Measurements from ENCODE around the gene TOP3A.

TOP3A gene

GRCh38 chr17:18259621-18260331 is 55.0 kb downstream of the TOP3A start:
- TF ChIP-seq, protein P1, sequence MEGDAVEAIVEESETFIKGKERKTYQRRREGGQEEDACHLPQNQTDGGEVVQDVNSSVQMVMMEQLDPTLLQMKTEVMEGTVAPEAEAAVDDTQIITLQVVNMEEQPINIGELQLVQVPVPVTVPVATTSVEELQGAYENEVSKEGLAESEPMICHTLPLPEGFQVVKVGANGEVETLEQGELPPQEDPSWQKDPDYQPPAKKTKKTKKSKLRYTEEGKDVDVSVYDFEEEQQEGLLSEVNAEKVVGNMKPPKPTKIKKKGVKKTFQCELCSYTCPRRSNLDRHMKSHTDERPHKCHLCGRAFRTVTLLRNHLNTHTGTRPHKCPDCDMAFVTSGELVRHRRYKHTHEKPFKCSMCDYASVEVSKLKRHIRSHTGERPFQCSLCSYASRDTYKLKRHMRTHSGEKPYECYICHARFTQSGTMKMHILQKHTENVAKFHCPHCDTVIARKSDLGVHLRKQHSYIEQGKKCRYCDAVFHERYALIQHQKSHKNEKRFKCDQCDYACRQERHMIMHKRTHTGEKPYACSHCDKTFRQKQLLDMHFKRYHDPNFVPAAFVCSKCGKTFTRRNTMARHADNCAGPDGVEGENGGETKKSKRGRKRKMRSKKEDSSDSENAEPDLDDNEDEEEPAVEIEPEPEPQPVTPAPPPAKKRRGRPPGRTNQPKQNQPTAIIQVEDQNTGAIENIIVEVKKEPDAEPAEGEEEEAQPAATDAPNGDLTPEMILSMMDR (IDR thresholded peaks at IDR 0.05): no peak
- H3K4me1 ChIP-seq: peaks cover 26% of the 10 kb centered on the region
- peak overlapping the region; percentile 97 for H3K27ac ChIP-seq
- no peak overlapping the region for H3K9ac ChIP-seq
- H3K9me3 ChIP-seq (ENCODE audit: control insufficient read depth, low read length): no peaks in the 10 kb centered on the region
- peaks cover 49% of the 10 kb centered on the region for H3K79me2 ChIP-seq
- H3K36me3 ChIP-seq (ENCODE audit: control insufficient read depth, insufficient read depth, low read length): no peaks in the 10 kb centered on the region
- peak overlapping the region; percentile 97 for H3K4me2 ChIP-seq (ENCODE audit: low read length)
- peak overlapping the region; percentile 90 for H2AFZ ChIP-seq
- peak overlapping the region; percentile 92 for H3K4me3 ChIP-seq (ENCODE audit: low read depth, low read length)
- H3K27me3 ChIP-seq (ENCODE audit: control insufficient read depth, insufficient read depth, low read length): no peaks in the 10 kb centered on the region

- Histone ChIP-seq H3K27ac (peak within 1 kb of the TSS; percentile 92), H2AFZ (peak within 1 kb of the TSS; percentile 92), H3K79me2 (peaks cover 53% of the 10 kb centered on the region), H3K4me2 (ENCODE audit: low read length) (peak within 1 kb of the TSS; percentile 91), H3K9ac (peak within 1 kb of the TSS; percentile 50), H3K27me3 (ENCODE audit: control insufficient read depth, insufficient read depth, low read length) (no peaks in the 10 kb centered on the region), H3K4me3 (ENCODE audit: low read depth, low read length) (peak within 1 kb of the TSS; percentile 90), H3K36me3 (ENCODE audit: control insufficient read depth, insufficient read depth, low read length) (no peaks in the 10 kb centered on the region), H3K9me3 (ENCODE audit: control insufficient read depth, low read length) (no peaks in the 10 kb centered on the region), H3K4me1 (peaks cover 26% of the 10 kb centered on the region)
- TF ChIP-seq, protein P1 (IDR thresholded peaks at IDR 0.05): no peak
Measured at GRCh38 chr17:18258356-18259038, 56.3 kb downstream of the TOP3A start, which contains the start of gene FLII. FLII (minus strand) TSS chr17:18258738; CDS start chr17:18258690, 48 bp downstream.

DNA sequence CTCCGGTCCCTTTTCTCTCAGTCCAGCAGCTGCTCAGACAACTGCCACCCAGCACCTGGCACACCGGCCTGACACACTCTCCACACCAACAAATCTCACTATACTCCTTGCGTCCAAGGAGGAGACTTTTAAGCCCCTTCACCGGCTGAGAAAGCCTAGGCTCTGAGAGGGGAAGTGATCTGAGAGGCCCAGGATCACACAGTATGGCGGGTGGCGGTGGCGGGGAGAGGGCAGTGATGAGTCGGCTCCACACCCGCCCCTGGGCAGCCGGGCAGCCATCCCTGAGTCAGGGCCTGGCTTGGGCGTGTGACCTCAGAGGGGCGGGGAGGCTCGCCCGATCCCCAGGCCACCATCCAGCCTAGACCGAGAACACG is 56.8 kb downstream of the TOP3A start:
- H3K27me3 ChIP-seq (ENCODE audit: control insufficient read depth, insufficient read depth, low read length): no peaks in the 10 kb centered on the region
- peak overlapping the region; percentile 91 for H3K4me2 ChIP-seq (ENCODE audit: low read length)
- peaks cover 26% of the 10 kb centered on the region for H3K4me1 ChIP-seq
- TF ChIP-seq, protein P1 (IDR thresholded peaks at IDR 0.05): no peak
- H3K36me3 ChIP-seq (ENCODE audit: control insufficient read depth, insufficient read depth, low read length): no peaks in the 10 kb centered on the region
- peak overlapping the region; percentile 90 for H3K4me3 ChIP-seq (ENCODE audit: low read depth, low read length)
- peak overlapping the region; percentile 92 for H3K27ac ChIP-seq
- peak overlapping the region; percentile 50 for H3K9ac ChIP-seq
- H2AFZ ChIP-seq: peak overlapping the region; percentile 92
- H3K79me2 ChIP-seq: peaks cover 52% of the 10 kb centered on the region
- H3K9me3 ChIP-seq (ENCODE audit: control insufficient read depth, low read length): no peaks in the 10 kb centered on the region

DNA sequence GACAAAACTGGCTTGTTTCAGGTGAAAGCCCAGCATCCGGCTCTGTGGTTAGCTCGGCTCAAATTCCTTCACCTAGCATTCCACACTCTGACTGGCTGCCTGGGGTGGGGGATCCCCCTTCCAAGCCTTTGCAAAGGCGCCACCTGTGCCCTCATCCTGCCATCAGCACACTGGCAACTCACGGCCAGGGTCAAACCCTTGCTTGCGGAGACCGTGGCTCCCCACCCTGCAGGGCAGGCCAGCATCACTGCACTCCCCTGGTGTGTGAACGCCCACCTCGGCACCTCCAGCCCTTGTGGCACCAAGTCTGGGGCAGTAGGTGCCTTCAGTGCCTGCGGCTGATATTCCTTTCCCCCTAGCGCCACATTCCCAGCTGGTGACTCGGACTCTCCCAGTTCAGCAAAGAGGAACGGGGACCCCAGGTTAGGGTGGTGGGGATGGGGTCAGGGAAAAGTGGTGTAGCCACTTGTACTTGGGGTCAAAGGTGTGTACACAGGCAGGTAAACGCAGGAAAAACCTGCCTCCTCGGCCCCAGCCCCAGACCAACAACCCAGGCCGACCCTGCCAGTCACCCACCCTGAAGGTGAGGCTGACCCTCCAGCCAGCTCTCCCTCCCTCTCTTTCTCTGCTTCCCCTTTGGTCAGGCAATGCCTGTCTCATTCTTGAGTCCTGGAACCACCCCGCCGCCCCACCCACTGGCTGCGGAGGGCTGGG is 57.4 kb downstream of the TOP3A start:
- Histone ChIP-seq H3K27me3 (ENCODE audit: control insufficient read depth, insufficient read depth, low read length) (no peaks in the 10 kb centered on the region), H3K4me1 (peaks cover 23% of the 10 kb centered on the region), H3K36me3 (ENCODE audit: control insufficient read depth, insufficient read depth, low read length) (no peaks in the 10 kb centered on the region), H3K79me2 (peaks cover 49% of the 10 kb centered on the region), H3K27ac (peak overlapping the region; percentile 92), H3K9ac (peak overlapping the region; percentile 50), H3K4me2 (ENCODE audit: low read length) (peak overlapping the region; percentile 91), H2AFZ (peak overlapping the region; percentile 92), H3K9me3 (ENCODE audit: control insufficient read depth, low read length) (no peaks in the 10 kb centered on the region), H3K4me3 (ENCODE audit: low read depth, low read length) (peak overlapping the region; percentile 90)
- TF ChIP-seq, protein P1 (IDR thresholded peaks at IDR 0.05): no peak

All from parathyroid adenoma (tissue), 2 donors.